ENCODE data around the gene VPS35L. TPM values are rescaled to one million over a fixed set of nuclear protein-coding genes. Genes with fewer than 3 reads are reported as not detected.

The VPS35L gene
- total RNA-seq, 1 donor from 2014 or later = 45.0 TPM

- Mint-ChIP-seq H3K27ac (ENCODE audit: unreplicated experiment) (no peak overlapping the region), H3K27me3 (ENCODE audit: low read depth, unreplicated experiment) (no peaks in the 10 kb centered on the region), H3K4me3 (ENCODE audit: unreplicated experiment) (no peak overlapping the region), H3K9me3 (ENCODE audit: unreplicated experiment) (no peaks in the 10 kb centered on the region), H3K36me3 (ENCODE audit: low read depth, unreplicated experiment) (peaks cover 3% of the 10 kb centered on the region), H3K4me1 (ENCODE audit: low read depth, unreplicated experiment) (peaks cover 4% of the 10 kb centered on the region)
- no peak overlapping the region for H3K4me3 ChIP-seq (ENCODE audit: insufficient read depth, low read depth, low read length)
- FAIRE-seq (no peak), DNase-seq (ENCODE audit: low read depth) (no peak)
- H2AFZ ChIP-seq (ENCODE audit: low read depth, low read length) = no peak overlapping the region
- H3K4me2 ChIP-seq (ENCODE audit: low read length) = no peak overlapping the region
- H3K9me3 ChIP-seq (ENCODE audit: insufficient read depth, low read depth, low read length) = no peaks in the 10 kb centered on the region
- TF ChIP-seq CTCF (IDR thresholded peaks at IDR 0.05; ENCODE audit: insufficient read depth, low read depth, low read length) (no peak), EZH2 (IDR thresholded peaks at IDR 0.05; ENCODE audit: insufficient read depth, low read length) (no peak)
- no peak overlapping the region for H3K27ac ChIP-seq (ENCODE audit: low read depth, low read length)
- H3K79me2 ChIP-seq (ENCODE audit: insufficient read depth, low read length) = peaks cover 21% of the 10 kb centered on the region
- H3K9ac ChIP-seq (ENCODE audit: low read length) = no peak overlapping the region
- no peaks in the 10 kb centered on the region for H4K20me1 ChIP-seq (ENCODE audit: insufficient read depth, low read length)
- H3K4me1 ChIP-seq (ENCODE audit: insufficient read depth, low read length) = peaks cover 7% of the 10 kb centered on the region
- no peaks in the 10 kb centered on the region for H3K36me3 ChIP-seq (ENCODE audit: insufficient read depth, low read length)
- no peaks in the 10 kb centered on the region for H3K27me3 ChIP-seq (ENCODE audit: insufficient read depth, low read length)
Measured at GRCh38 chr16:19722269-19722952, 166.9 kb downstream of the VPS35L start.

GRCh38 chr16:19722981-19723380 lies 167.5 kb downstream of the VPS35L start:
- FAIRE-seq (no peak), DNase-seq (ENCODE audit: low read depth) (no peak)
- TF ChIP-seq CTCF (IDR thresholded peaks at IDR 0.05; ENCODE audit: insufficient read depth, low read depth, low read length) = no peak
- no peak for TF ChIP-seq EZH2 (IDR thresholded peaks at IDR 0.05; ENCODE audit: insufficient read depth, low read length)
- Histone ChIP-seq H2AFZ (ENCODE audit: low read depth, low read length) (no peak overlapping the region), H3K27me3 (ENCODE audit: insufficient read depth, low read length) (no peaks in the 10 kb centered on the region), H3K4me2 (ENCODE audit: low read length) (no peak overlapping the region), H4K20me1 (ENCODE audit: insufficient read depth, low read length) (no peaks in the 10 kb centered on the region), H3K27ac (ENCODE audit: low read depth, low read length) (no peak overlapping the region), H3K9ac (ENCODE audit: low read length) (no peak overlapping the region), H3K9me3 (ENCODE audit: insufficient read depth, low read depth, low read length) (no peaks in the 10 kb centered on the region), H3K79me2 (ENCODE audit: insufficient read depth, low read length) (peaks cover 17% of the 10 kb centered on the region), H3K36me3 (ENCODE audit: insufficient read depth, low read length) (no peaks in the 10 kb centered on the region), H3K4me3 (ENCODE audit: insufficient read depth, low read depth, low read length) (no peak overlapping the region), H3K4me1 (ENCODE audit: insufficient read depth, low read length) (peaks cover 7% of the 10 kb centered on the region)
- peaks cover 3% of the 10 kb centered on the region for H3K36me3 Mint-ChIP-seq (ENCODE audit: low read depth, unreplicated experiment)
- H3K27me3 Mint-ChIP-seq (ENCODE audit: low read depth, unreplicated experiment) = no peaks in the 10 kb centered on the region
- no peak overlapping the region for H3K4me3 Mint-ChIP-seq (ENCODE audit: unreplicated experiment)
- H3K4me1 Mint-ChIP-seq (ENCODE audit: low read depth, unreplicated experiment) = peaks cover 4% of the 10 kb centered on the region
- no peak overlapping the region for H3K27ac Mint-ChIP-seq (ENCODE audit: unreplicated experiment)
- no peaks in the 10 kb centered on the region for H3K9me3 Mint-ChIP-seq (ENCODE audit: unreplicated experiment)

GRCh38 chr16:19728636-19728965 lies 173.1 kb downstream of the VPS35L start:
- Mint-ChIP-seq H3K9me3 (ENCODE audit: unreplicated experiment) (no peaks in the 10 kb centered on the region), H3K27ac (ENCODE audit: unreplicated experiment) (no peak overlapping the region), H3K4me1 (ENCODE audit: low read depth, unreplicated experiment) (no peaks in the 10 kb centered on the region), H3K4me3 (ENCODE audit: unreplicated experiment) (no peak overlapping the region), H3K36me3 (ENCODE audit: low read depth, unreplicated experiment) (peaks cover 14% of the 10 kb centered on the region), H3K27me3 (ENCODE audit: low read depth, unreplicated experiment) (no peaks in the 10 kb centered on the region)
- Histone ChIP-seq H3K36me3 (ENCODE audit: insufficient read depth, low read length) (no peaks in the 10 kb centered on the region), H3K4me3 (ENCODE audit: insufficient read depth, low read depth, low read length) (no peak overlapping the region), H3K4me1 (ENCODE audit: insufficient read depth, low read length) (no peaks in the 10 kb centered on the region), H4K20me1 (ENCODE audit: insufficient read depth, low read length) (no peaks in the 10 kb centered on the region), H3K27me3 (ENCODE audit: insufficient read depth, low read length) (no peaks in the 10 kb centered on the region), H3K79me2 (ENCODE audit: insufficient read depth, low read length) (no peaks in the 10 kb centered on the region), H3K27ac (ENCODE audit: low read depth, low read length) (no peak overlapping the region), H3K9ac (ENCODE audit: low read length) (no peak overlapping the region), H2AFZ (ENCODE audit: low read depth, low read length) (no peak overlapping the region), H3K9me3 (ENCODE audit: insufficient read depth, low read depth, low read length) (no peaks in the 10 kb centered on the region), H3K4me2 (ENCODE audit: low read length) (no peak overlapping the region)
- TF ChIP-seq EZH2 (IDR thresholded peaks at IDR 0.05; ENCODE audit: insufficient read depth, low read length) = no peak
- no peak for TF ChIP-seq CTCF (IDR thresholded peaks at IDR 0.05; ENCODE audit: insufficient read depth, low read depth, low read length)
- DNase-seq (ENCODE audit: low read depth) (no peak), FAIRE-seq (no peak)

Measured in astrocyte (in vitro differentiated cells and primary cell).